A673 (cell line): ENCODE measurements around the gene IFFO2.

ENCODE experiments used
- EZH2 ChIP-seq: fragments of 200-600 bp; sonication (generic); IDR thresholded peaks from 2 replicates; pipeline ENCODE4 v1.6.1; 2017; ENCODE audit warnings: borderline replicate concordance, low read depth, mild to moderate bottlenecking, mixed read lengths, antibody characterized with exemption, low read length; ENCODE audit not compliant: poor library complexity, severe bottlenecking
- TF ChIP-seq, protein P1 (sequence below): fragments of 300-800, 200-600 bp; sonication (generic); conservative IDR thresholded peaks from 2 replicates; pipeline ENCODE4 v1.5.1; 2017; ENCODE audit warnings: low read depth, mild to moderate bottlenecking, antibody characterized with exemption, low read length, moderate library complexity, mixed read lengths

DNA sequence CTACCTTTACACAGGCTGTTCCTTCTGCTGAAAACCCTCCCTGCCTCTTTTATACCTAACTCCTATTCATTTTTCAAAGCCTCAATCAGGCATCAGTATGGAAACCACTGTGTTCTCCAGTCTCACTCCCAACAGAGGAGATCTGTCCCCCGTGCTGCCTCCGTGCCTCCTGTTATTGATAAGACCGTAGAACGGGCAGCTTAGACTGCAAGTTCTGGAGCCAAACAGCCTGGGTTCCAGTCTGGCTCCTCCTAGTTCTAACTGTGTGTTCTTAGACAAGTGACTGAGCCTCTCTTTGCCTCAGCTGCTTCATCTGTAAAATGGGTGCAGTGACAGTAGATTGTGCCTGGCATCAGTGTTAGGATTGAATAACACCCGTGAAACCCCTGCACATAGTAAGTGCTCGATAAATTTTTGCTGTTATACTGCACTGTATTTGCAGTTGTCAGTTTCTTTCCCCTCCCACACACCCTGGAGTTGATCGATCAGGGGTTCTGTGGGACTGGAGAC, 17.0 kb upstream of the IFFO2 start:
- TF ChIP-seq, protein P1, sequence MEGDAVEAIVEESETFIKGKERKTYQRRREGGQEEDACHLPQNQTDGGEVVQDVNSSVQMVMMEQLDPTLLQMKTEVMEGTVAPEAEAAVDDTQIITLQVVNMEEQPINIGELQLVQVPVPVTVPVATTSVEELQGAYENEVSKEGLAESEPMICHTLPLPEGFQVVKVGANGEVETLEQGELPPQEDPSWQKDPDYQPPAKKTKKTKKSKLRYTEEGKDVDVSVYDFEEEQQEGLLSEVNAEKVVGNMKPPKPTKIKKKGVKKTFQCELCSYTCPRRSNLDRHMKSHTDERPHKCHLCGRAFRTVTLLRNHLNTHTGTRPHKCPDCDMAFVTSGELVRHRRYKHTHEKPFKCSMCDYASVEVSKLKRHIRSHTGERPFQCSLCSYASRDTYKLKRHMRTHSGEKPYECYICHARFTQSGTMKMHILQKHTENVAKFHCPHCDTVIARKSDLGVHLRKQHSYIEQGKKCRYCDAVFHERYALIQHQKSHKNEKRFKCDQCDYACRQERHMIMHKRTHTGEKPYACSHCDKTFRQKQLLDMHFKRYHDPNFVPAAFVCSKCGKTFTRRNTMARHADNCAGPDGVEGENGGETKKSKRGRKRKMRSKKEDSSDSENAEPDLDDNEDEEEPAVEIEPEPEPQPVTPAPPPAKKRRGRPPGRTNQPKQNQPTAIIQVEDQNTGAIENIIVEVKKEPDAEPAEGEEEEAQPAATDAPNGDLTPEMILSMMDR = no peak
- TF ChIP-seq EZH2 = no peak
